IPS-18a (cell line): ENCODE results near the gene IER3.
A peak's percentile ranks its signal among the peaks of the same experiment; 100 is the strongest.

Experiments used
- H3K27ac ChIP-seq: one replicate; pipeline ENCODE4 v1.5.1; 2013; ENCODE audit warnings: low read length
- H3K27me3 ChIP-seq: one replicate; pipeline ENCODE4 v1.6.1; 2013; ENCODE audit warnings: mild to moderate bottlenecking, low read length; ENCODE audit not compliant: control insufficient read depth, insufficient read depth
- H3K36me3 ChIP-seq: one replicate; pipeline ENCODE4 v1.6.1; 2013; ENCODE audit warnings: low read depth, low read length; ENCODE audit not compliant: control insufficient read depth
- H3K4me1 ChIP-seq: one replicate; pipeline ENCODE4 v1.6.1; 2013; ENCODE audit warnings: low read depth, low read length; ENCODE audit not compliant: control insufficient read depth
- H3K4me3 ChIP-seq: one replicate; pipeline ENCODE4 v1.5.1; 2013; ENCODE audit warnings: low read length
- H3K9ac ChIP-seq: one replicate; pipeline ENCODE4 v1.6.1; 2013; ENCODE audit warnings: mild to moderate bottlenecking, low read length, moderate library complexity
- H3K9me3 ChIP-seq: one replicate; pipeline ENCODE4 v1.6.1; 2013; ENCODE audit warnings: low read depth, low read length; ENCODE audit not compliant: control insufficient read depth

IER3 gene

DNA sequence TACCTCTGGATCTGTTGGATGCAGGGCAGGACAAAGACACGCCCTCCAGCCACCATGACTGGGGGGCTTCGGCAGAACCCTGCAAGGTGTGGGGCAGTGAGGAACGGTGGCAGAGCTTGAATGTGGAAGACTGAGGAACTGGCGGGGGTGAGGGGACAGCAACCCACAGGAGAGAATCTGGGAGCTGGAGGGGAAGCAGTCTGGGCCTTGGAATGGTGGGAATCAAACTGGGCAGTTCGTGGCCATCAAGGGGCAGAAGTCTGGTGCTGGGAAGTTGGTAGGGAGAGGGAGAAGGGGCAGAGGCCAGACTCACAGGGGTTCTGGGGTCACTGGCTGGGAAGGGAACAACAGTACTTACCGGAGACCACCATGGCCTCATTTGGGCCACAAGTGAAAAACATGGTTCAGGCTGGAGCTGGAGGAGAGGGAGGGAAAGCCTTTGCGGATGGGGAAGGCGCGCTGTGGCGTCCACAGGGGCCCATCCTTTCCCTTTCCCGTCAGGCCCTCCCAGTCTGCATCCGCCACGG, 2.5 kb downstream of the IER3 start:
- Histone ChIP-seq H3K27ac (peak overlapping the region; percentile 30), H3K27me3 (no peaks in the 10 kb centered on the region), H3K36me3 (peaks cover 35% of the 10 kb centered on the region), H3K4me3 (peak overlapping the region; percentile 91), H3K4me1 (peaks cover 8% of the 10 kb centered on the region), H3K9me3 (no peaks in the 10 kb centered on the region), H3K9ac (peak overlapping the region; percentile 76)

DNA sequence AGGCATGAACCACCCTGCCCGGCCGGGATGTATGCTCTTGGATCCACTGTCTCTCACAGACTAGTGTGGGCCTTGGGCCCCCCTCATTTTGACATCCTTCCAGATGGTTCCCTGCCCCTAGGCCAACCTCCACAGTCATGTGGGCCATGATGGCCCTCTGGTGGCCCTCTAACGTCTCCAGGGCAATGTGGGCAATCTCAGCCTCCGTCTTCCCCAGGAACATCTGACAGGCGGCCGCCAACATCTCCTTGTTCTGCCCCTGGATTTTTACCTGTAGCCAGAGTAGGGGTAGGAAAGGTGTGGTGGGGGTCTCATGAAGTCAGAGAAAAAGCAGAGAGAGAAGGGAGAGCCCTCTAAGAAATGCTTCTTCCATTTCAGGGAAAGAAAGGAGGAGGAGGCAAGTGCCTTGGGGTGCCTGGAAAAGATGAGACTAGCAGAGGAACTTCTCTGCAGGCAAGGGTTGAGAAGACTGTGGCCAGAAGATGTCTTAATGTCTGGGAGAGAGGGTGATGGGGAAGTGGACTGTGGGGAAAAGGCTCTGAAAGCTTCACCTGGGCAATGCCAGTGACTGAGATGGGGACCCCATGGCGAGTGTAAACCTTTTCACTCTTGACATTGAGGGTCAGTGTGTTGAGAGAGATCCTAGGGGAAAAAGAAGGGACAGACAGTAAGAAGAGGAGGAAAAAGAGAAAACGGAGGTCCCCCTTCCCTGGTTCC, 3.1 kb downstream of the IER3 start:
- no peaks in the 10 kb centered on the region for H3K9me3 ChIP-seq
- H3K36me3 ChIP-seq = peaks cover 36% of the 10 kb centered on the region
- peak overlapping the region; percentile 76 for H3K9ac ChIP-seq
- H3K4me3 ChIP-seq = peak overlapping the region; percentile 91
- H3K27ac ChIP-seq = no peak overlapping the region
- H3K27me3 ChIP-seq = no peaks in the 10 kb centered on the region
- peaks cover 8% of the 10 kb centered on the region for H3K4me1 ChIP-seq

DNA sequence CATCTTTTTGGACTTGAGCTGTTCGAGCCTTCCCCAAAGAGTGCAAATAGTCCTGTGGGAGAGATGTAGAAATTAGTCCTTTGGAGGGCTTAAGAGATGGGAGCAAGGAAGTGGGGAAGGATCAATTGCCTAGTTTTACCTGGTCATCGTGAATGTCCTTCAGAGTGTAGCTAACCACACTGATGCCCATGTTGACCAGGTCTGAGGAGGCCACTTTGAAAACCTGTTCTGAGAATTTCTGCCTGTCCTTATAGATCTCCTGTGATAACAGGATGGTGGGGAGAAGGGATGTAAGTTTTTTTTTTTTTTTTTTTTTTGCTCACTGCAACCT, 3.8 kb downstream of the IER3 start:
- no peak overlapping the region for H3K9ac ChIP-seq

DNA sequence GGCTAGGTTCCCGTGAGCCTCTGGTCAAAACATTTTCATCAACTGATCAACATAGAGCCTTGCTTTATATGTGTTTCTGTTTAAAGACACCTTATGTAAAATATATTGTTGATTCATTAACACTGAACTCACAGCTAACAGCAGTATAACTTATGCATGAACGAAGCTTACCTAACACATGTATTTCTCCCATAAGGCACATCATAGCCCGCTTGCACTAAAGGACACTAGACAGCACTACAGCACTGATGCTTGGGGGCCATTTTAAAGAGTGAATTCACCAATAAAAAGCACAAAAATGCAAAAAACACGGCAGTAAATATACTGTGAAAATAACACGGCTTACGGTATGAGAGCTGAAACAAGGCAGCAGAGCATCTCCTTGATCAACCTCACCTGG, 5.8 kb downstream of the IER3 start:
- no peaks in the 10 kb centered on the region for H3K9me3 ChIP-seq
- peaks cover 54% of the 10 kb centered on the region for H3K36me3 ChIP-seq
- H3K27me3 ChIP-seq = no peaks in the 10 kb centered on the region
- no peak overlapping the region for H3K27ac ChIP-seq
- no peak overlapping the region for H3K9ac ChIP-seq
- no peak overlapping the region for H3K4me3 ChIP-seq
- peaks cover 8% of the 10 kb centered on the region for H3K4me1 ChIP-seq

More for the DNA sequence above, 3.8 kb downstream of the IER3 start:
- Histone ChIP-seq H3K27me3 (no peaks in the 10 kb centered on the region), H3K9me3 (no peaks in the 10 kb centered on the region), H3K36me3 (peaks cover 43% of the 10 kb centered on the region), H3K27ac (no peak overlapping the region), H3K4me1 (peaks cover 8% of the 10 kb centered on the region), H3K4me3 (no peak overlapping the region)

DNA sequence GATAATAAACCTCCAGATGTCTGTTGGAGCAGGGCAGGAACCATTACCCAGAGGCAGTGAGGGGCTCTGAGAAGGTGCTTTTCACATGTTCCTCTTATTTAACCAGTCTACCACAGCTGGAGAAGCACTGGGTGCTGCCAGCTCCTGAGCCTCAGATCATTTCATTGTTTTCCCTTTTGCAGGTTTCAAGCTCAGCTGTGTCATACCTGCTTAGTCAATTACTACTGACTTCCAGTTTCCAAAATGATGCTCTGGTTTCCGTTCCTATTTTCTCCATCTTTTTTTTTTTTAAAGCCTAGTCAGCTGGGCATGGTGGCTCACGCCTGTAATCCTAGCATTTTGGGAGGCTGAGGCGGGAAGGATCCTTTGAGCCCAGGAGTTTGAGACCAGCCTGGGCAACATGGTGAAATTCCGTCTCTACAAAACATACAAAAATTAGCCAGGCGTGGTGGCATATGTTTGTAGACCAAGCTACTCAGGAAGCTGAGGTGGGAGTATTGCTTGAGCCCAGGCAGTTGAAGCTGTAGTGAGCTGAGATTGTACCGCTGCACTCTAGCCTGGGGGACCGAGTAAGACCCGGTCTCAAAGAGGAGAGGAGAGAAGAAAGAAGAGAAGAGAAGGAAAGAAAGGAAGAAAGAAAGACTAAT, 8.6 kb downstream of the IER3 start:
- Histone ChIP-seq H3K27ac (no peak overlapping the region), H3K27me3 (no peaks in the 10 kb centered on the region), H3K9ac (no peak overlapping the region), H3K4me1 (no peaks in the 10 kb centered on the region), H3K9me3 (no peaks in the 10 kb centered on the region), H3K4me3 (no peak overlapping the region), H3K36me3 (peaks cover 67% of the 10 kb centered on the region)

DNA sequence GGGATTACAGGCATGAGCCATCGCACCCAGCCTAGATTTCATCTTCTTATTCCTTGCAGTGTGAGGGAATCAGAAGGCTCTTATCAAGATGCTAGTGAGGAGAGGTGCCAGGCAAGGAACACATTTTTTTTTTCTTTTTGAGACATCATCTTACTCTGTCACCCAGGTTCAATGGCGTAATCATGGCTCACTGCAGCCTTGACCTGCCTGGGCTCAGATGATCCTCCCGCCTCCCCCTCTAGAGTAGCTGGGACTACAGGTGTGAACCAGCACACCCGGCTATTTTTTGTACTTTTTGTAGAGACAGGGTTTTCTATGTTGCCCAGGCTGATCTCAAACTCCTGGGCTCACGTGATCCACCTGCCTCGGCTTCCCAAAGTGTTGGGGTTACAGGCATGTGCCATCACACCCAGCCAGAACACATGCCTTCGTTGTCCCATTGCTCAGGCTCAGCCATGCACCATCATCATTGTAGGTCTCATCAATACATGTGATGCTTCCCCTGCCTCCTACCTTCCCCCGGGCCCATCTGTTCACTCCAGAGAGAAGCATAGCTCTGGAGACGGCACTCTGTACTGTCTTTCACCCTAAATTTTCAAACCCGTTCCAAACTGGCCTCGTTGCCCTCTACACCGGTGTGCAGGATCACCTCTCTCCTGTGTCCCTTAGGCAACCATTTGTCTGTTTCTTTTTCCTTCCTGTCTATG, 12.0 kb downstream of the IER3 start:
- Histone ChIP-seq H3K27me3 (no peaks in the 10 kb centered on the region), H3K9me3 (no peaks in the 10 kb centered on the region), H3K27ac (no peak overlapping the region), H3K9ac (no peak overlapping the region), H3K36me3 (peaks cover 58% of the 10 kb centered on the region), H3K4me1 (no peaks in the 10 kb centered on the region), H3K4me3 (no peak overlapping the region)

DNA sequence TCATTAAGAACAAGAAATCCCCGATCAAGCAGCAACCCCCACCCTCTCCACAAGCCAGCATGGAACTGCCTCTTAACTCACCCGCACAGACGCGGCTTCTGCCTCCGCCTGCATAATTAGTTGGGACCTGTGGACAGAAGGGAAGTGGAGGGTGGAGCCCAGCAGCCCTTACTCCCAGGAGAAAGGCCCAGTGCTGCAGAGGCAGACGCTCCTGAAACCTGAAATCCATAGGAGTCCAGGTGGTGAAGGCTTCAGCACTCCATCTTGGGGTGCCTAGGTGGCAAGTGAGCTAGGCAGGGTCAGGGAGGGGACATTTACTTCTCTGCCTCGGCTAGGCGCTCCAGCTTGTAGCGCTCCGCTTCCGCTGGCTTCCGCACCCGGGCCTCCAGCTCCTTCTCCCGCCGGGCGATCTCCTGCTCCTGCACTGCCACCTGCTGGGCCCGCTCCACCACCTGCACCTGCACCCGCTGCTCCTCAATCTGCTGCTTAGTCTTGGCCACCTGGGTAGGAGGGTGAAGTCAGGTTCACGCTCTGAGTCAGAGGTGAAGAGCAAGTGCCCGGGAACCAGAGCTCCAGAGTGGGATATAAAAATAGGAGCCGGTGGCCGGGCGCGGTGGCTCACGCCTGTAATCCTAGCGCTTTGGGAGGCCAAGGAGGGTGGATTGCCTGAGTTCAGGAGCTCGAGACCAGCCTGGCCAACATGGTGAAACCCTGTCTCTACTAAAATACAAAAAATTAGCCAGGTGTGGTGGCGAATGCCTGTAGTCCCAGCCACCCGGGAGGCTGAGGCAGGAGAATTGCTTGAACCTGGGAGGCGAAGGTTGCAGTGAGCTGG, 13.5 kb downstream of the IER3 start:
- Histone ChIP-seq H3K9me3 (no peaks in the 10 kb centered on the region), H3K27ac (no peak overlapping the region), H3K27me3 (no peaks in the 10 kb centered on the region), H3K4me1 (no peaks in the 10 kb centered on the region), H3K9ac (no peak overlapping the region), H3K36me3 (peaks cover 50% of the 10 kb centered on the region), H3K4me3 (no peak overlapping the region)

DNA sequence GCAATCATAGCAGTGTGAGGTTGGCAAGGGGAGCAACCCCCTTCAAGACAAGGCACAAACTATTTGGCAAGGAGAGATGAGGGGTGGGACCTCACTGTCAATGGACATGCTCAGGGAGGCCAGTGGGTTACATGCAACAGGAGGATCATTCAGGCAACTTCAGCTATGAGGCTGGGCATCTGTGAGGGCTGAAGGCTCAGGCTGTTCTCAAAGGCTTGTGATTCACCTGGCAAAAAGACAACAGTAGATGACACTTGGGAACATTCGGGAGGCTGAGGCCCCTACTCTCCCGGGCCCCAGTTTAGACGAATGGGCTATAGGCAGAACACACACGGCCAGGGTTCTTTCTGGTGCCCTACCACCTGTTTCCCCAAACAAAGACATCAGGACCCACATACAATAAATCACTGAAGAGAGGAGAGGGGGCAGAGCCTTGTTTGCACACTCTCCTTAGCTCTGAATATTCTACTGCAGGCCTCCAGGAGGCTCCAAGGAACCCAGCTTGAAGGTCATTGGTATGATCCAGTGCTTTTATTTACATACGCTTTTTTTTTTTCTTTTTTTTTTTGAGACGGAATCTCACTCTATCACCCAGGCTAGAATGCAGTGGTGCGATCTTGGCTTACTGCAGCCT, 16.3 kb downstream of the IER3 start:
- no peak overlapping the region for H3K27ac ChIP-seq
- H3K36me3 ChIP-seq = peaks cover 61% of the 10 kb centered on the region

DNA sequence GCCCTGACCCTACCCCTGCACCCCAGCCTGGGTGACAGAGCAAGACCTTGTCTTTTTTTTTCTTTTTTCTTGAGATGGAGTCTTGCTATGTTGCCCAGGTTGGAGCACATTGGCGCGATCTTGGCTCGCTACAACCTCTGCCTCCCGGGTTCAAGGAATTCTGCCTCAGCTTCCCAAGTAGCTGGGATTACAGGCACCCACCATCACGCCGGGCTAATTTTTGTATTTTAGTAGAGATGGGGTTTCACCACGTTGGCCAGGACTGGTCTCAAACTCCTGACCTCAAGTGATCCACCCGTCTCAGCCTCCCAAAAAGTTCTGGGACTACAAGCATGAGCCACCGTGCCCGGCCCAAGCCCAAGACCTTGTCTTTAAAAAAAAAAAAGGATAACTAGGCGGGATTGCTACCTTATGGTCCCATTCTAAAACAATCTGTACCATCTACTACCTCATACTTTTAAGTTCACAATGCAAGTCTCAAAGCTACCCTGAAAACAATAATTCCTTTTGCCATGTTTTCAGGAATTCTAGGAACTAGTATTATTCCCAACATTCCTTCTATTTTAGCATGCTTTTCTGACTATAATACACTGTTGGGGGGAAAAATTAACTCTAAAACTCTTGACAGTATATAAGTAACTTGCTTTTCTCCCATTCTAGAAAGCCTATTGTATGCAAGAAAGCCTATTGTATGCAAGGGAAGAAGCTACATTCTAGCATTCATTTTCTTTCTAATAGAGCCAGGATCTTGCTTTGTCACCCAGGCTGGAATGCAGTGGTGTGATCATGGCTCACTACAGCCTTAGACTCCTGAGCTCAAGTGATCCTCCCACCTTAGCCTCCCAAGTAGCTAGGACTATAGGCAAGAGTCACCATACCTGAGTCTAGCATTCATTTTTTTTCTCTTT, 17.6 kb downstream of the IER3 start:
- Histone ChIP-seq H3K27ac (no peak overlapping the region), H3K9ac (no peak overlapping the region), H3K4me1 (peaks cover 4% of the 10 kb centered on the region), H3K27me3 (no peaks in the 10 kb centered on the region), H3K4me3 (no peak overlapping the region), H3K36me3 (peaks cover 66% of the 10 kb centered on the region), H3K9me3 (no peaks in the 10 kb centered on the region)

More for the DNA sequence above, 16.3 kb downstream of the IER3 start:
- no peak overlapping the region for H3K9ac ChIP-seq
- H3K27me3 ChIP-seq = no peaks in the 10 kb centered on the region
- peaks cover under 1% of the 10 kb centered on the region for H3K4me1 ChIP-seq
- no peaks in the 10 kb centered on the region for H3K9me3 ChIP-seq
- no peak overlapping the region for H3K4me3 ChIP-seq
